Ishikawa (cell line): ENCODE results near the gene KLF3.
A peak's percentile ranks its signal among the peaks of the same experiment; 100 is the strongest.

Experiments
- CEBPB ChIP-seq: IDR thresholded peaks from 2 replicates; pipeline ENCODE4 v1.6.1; 2012
- CREB1 ChIP-seq: IDR thresholded peaks from 2 replicates; pipeline ENCODE4 v1.6.1; 2012; ENCODE audit warnings: low read depth
- EGR1 ChIP-seq: IDR thresholded peaks from 2 replicates; pipeline ENCODE4 v1.6.1; 2012
- EP300 ChIP-seq: IDR thresholded peaks from 2 replicates; pipeline ENCODE4 v1.6.1; 2012; ENCODE audit warnings: borderline replicate concordance
- FOXM1 ChIP-seq: IDR thresholded peaks from 2 replicates; pipeline ENCODE4 v1.6.1; 2012; ENCODE audit warnings: low read depth, borderline replicate concordance
- MAX ChIP-seq: IDR thresholded peaks from 2 replicates; pipeline ENCODE4 v1.6.1; 2012
- NFIC ChIP-seq: IDR thresholded peaks from 2 replicates; pipeline ENCODE4 v1.6.1; 2012
- RAD21 ChIP-seq: IDR thresholded peaks from 2 replicates; pipeline ENCODE4 v1.6.1; 2012; ENCODE audit warnings: low read depth
- REST ChIP-seq: IDR thresholded peaks from 2 replicates; pipeline ENCODE4 v1.6.1; 2012; ENCODE audit warnings: low read depth, mild to moderate bottlenecking
- TAF1 ChIP-seq: IDR thresholded peaks from 2 replicates; pipeline ENCODE4 v1.6.1; 2012; ENCODE audit warnings: low read depth, mild to moderate bottlenecking
- TCF12 ChIP-seq: IDR thresholded peaks from 2 replicates; pipeline ENCODE4 v1.6.1; 2012; ENCODE audit warnings: low read depth
- TEAD4 ChIP-seq: IDR thresholded peaks from 2 replicates; pipeline ENCODE4 v1.6.1; 2012
- USF1 ChIP-seq: IDR thresholded peaks from 2 replicates; pipeline ENCODE4 v1.6.1; 2012
- YY1 ChIP-seq: IDR thresholded peaks from 2 replicates; pipeline ENCODE4 v1.6.1; 2012; ENCODE audit warnings: low read depth
- ZBTB7A ChIP-seq: IDR thresholded peaks from 2 replicates; pipeline ENCODE4 v1.6.1; 2012; ENCODE audit warnings: low read depth

The KLF3 gene

GRCh38 chr4:38723726-38724474, 59.9 kb downstream of the KLF3 start:
- TF ChIP-seq NFIC (no peak), TEAD4 (no peak), YY1 (no peak), CEBPB (no peak)

GRCh38 chr4:38724475-38724808, 60.4 kb downstream of the KLF3 start:
- no peak for TF ChIP-seq EP300
- no peak for TF ChIP-seq YY1
- no peak for TF ChIP-seq TEAD4
- TF ChIP-seq RAD21, result no peak
- TF ChIP-seq NFIC, result no peak
- no peak for TF ChIP-seq TCF12
- no peak for TF ChIP-seq ZBTB7A
- TF ChIP-seq FOXM1, result no peak
- TF ChIP-seq MAX, result no peak
- TF ChIP-seq EGR1, result no peak
- no peak for TF ChIP-seq CEBPB
- no peak for TF ChIP-seq TAF1
- TF ChIP-seq USF1, result no peak
- TF ChIP-seq CREB1, result no peak
- no peak for TF ChIP-seq REST

GRCh38 chr4:38728631-38729141, 64.7 kb downstream of the KLF3 start:
- TF ChIP-seq RAD21, result peak; percentile 69
- TF ChIP-seq USF1, result no peak
- TF ChIP-seq CREB1, result no peak
- no peak for TF ChIP-seq EGR1
- no peak for TF ChIP-seq REST

- TF ChIP-seq USF1, result no peak
- no peak for TF ChIP-seq REST
- TF ChIP-seq EGR1, result no peak
- TF ChIP-seq TCF12, result no peak
- TF ChIP-seq CREB1, result no peak
- TF ChIP-seq EP300, result no peak
- no peak for TF ChIP-seq ZBTB7A
- TF ChIP-seq RAD21, result no peak
- TF ChIP-seq TEAD4, result no peak
- no peak for TF ChIP-seq TAF1
- TF ChIP-seq NFIC, result no peak
- no peak for TF ChIP-seq MAX
- no peak for TF ChIP-seq YY1
- TF ChIP-seq FOXM1, result no peak
- TF ChIP-seq CEBPB, result no peak
Measured at GRCh38 chr4:38730493-38730829, 66.5 kb downstream of the KLF3 start.
